A673 (cell line): ENCODE measurements around the gene VASH2. TPM values are rescaled to one million over a fixed set of nuclear protein-coding genes. Genes with fewer than 3 reads are reported as not detected.

Experiments used
- BruUV-seq: library from RNA; stranded (reverse); fragments of 400-500 nt; replicated peaks from 2 replicates; lab custom pipeline; 2021; lab: Mats Ljungman, UMichigan
- CTCF ChIA-PET: fragments of 300-600 bp; sonication (Branson Sonifier 250); formaldehyde crosslinking; loops from one replicate; lab custom pipeline; 2022; ENCODE audit warnings: antibody characterized with exemption; lab: Charles Lee
- POLR2A ChIA-PET: fragments of 300-600 bp; sonication (Branson Sonifier 250); formaldehyde crosslinking; loops from one replicate; lab custom pipeline; 2022; ENCODE audit warnings: antibody characterized with exemption; ENCODE audit not compliant: low non-redundant PET; lab: Charles Lee
- DNase-seq: peaks from one replicate; pipeline ENCODE4 v3.0.0-alpha.2; 2015; ENCODE audit warnings: low spot score
- H3K27ac ChIP-seq: fragments of 200-600 bp; sonication (generic); 2 replicates; pipeline ENCODE4 v1.5.1; 2016; ENCODE audit warnings: mixed run types, low read depth, mild to moderate bottlenecking, mixed read lengths, antibody characterized with exemption, low read length; ENCODE audit not compliant: poor library complexity, severe bottlenecking
- H3K27me3 ChIP-seq: fragments of 200-600 bp; sonication (generic); replicated peaks from 2 replicates; pipeline ENCODE4 v1.6.1; 2017; ENCODE audit warnings: mixed run types, low read depth, mild to moderate bottlenecking, mixed read lengths, antibody characterized with exemption, low read length; ENCODE audit not compliant: insufficient read depth, poor library complexity
- H3K36me3 ChIP-seq: fragments of 200-600 bp; sonication (generic); 2 replicates; pipeline ENCODE4 v1.6.1; 2016; ENCODE audit warnings: mixed run types, mild to moderate bottlenecking, mixed read lengths, antibody characterized with exemption, low read length; ENCODE audit not compliant: insufficient read depth, poor library complexity, severe bottlenecking
- H3K4me1 ChIP-seq: fragments of 200-600 bp; sonication (generic); 2 replicates; pipeline ENCODE4 v1.6.1; 2017; ENCODE audit warnings: mixed run types, mild to moderate bottlenecking, mixed read lengths, antibody characterized with exemption, low read length; ENCODE audit not compliant: insufficient read depth, poor library complexity, severe bottlenecking
- H3K4me3 ChIP-seq: fragments of 200-600 bp; sonication (generic); 2 replicates; pipeline ENCODE4 v1.5.1; 2016; ENCODE audit warnings: low read depth, mixed run types, mild to moderate bottlenecking, mixed read lengths, low read length; ENCODE audit not compliant: poor library complexity, severe bottlenecking
- H3K9me3 ChIP-seq: fragments of 200-600 bp; sonication (generic); 2 replicates; pipeline ENCODE4 v1.6.1; 2016; ENCODE audit warnings: mixed run types, low read depth, mild to moderate bottlenecking, mixed read lengths, antibody characterized with exemption, low read length; ENCODE audit not compliant: poor library complexity, severe bottlenecking
- EZH2 ChIP-seq: fragments of 200-600 bp; sonication (generic); IDR thresholded peaks from 2 replicates; pipeline ENCODE4 v1.6.1; 2017; ENCODE audit warnings: borderline replicate concordance, low read depth, mild to moderate bottlenecking, mixed read lengths, antibody characterized with exemption, low read length; ENCODE audit not compliant: poor library complexity, severe bottlenecking
- intact Hi-C: fragments of 100-400 bp; cut with micrococcal nuclease; formaldehyde crosslinking; loops from one replicate; pipeline ENCODE4 v1.10.0; 2022; ENCODE audit not compliant: unreplicated experiment
- total RNA-seq: library from RNA; stranded (reverse); gene quantifications from 2 replicates; pipeline ENCODE4 v1.2.3, GENCODE V29; 2021
- TF ChIP-seq, protein P1 (sequence below): fragments of 300-800, 200-600 bp; sonication (generic); conservative IDR thresholded peaks from 2 replicates; pipeline ENCODE4 v1.5.1; 2017; ENCODE audit warnings: low read depth, mild to moderate bottlenecking, antibody characterized with exemption, low read length, moderate library complexity, mixed read lengths

Gene VASH2
- total RNA-seq, 1 experiment from 2014 or later: 2.7 TPM

DNA sequence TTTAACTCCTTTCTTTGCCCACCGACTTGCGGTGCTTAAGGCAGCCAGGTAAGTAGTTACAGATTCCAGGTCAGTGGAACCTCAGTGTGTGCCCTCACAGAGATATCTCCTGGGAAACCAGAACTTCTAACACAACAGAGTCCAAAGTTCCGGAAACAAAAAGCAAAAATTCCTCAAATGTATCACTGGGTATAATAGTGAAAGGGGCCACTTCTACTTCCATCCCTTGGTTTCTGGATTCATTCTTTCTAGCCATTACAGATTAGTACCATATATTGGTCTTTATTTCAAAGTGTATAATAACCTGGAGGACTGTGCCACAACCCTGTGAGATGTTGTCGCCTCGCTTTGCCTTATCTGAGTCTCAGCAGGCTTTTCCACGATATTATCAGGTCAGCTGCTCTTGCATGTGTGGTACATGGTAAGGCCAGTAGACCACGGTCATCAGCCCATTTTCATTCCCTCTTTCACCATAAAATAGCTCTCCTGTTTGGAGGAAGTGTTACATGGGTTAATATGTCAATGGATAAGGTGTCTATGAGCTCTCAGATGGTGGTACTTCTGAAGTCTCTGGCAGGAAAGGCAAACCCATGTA is 14.9 kb upstream of the VASH2 start:
- CTCF ChIA-PET: no interaction called here
- POLR2A ChIA-PET: no interaction called here
- Histone ChIP-seq H3K27ac (no peak overlapping the region), H3K4me3 (no peak overlapping the region), H3K9me3 (no peaks in the 10 kb centered on the region), H3K36me3 (no peaks in the 10 kb centered on the region), H3K27me3 (no peaks in the 10 kb centered on the region), H3K4me1 (no peaks in the 10 kb centered on the region)
- intact Hi-C loops: no loop called here
- BruUV-seq: no TSS peak
- no peak for DNase-seq
- TF ChIP-seq EZH2: no peak
- TF ChIP-seq, protein P1, sequence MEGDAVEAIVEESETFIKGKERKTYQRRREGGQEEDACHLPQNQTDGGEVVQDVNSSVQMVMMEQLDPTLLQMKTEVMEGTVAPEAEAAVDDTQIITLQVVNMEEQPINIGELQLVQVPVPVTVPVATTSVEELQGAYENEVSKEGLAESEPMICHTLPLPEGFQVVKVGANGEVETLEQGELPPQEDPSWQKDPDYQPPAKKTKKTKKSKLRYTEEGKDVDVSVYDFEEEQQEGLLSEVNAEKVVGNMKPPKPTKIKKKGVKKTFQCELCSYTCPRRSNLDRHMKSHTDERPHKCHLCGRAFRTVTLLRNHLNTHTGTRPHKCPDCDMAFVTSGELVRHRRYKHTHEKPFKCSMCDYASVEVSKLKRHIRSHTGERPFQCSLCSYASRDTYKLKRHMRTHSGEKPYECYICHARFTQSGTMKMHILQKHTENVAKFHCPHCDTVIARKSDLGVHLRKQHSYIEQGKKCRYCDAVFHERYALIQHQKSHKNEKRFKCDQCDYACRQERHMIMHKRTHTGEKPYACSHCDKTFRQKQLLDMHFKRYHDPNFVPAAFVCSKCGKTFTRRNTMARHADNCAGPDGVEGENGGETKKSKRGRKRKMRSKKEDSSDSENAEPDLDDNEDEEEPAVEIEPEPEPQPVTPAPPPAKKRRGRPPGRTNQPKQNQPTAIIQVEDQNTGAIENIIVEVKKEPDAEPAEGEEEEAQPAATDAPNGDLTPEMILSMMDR: no peak

DNA sequence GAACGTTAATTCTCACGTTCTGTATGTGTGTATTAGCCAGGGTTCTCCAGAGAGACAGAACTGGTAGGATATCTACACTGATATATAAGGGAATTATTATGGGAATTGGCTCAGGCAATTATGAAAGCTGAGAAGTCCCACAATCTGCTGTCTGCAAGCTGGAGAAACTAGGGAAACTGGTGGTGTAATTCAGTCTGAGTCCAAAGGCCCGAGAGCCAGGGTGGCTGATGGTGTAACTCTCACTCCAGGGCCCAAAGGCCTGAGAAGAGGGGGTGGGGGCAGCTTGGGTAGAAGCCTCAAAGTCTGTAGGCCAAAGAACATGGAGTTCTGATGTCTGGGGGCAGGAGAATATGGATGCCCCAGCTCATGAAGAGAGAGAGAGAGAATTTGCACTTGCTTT is 13.3 kb upstream of the VASH2 start:
- intact Hi-C loops: no loop called here

DNA sequence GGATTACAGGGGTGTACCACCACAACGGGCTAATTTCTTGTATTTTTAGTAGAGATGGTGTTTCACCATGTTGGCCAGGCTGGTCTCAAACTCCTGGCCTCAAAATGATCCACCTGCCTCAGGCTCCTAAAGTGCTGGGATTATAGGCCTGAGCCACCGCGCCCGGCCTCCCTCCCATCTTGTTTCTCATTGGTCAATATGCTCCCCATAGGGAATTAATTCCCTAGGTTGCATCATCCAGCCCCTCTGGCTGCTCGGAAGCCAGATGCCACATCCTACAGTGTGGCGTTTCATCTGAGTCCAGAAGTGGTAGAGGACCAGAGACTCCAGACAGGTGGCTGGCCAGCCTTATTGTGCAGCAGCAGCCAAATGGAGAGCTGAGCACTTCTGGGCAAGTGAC is 11.5 kb upstream of the VASH2 start:
- ChIA-PET CTCF (interaction anchor here (0.6 kb wide), 1 partner anchor 84 kb away, joined by 4 read pairs; no protein-coding TSS in a partner anchor), POLR2A (no interaction called here)
- DNase-seq: no peak
- TF ChIP-seq, protein P1: no peak
- TF ChIP-seq EZH2: no peak
- no peaks in the 10 kb centered on the region for H3K9me3 ChIP-seq
- H3K4me1 ChIP-seq: no peaks in the 10 kb centered on the region
- no peaks in the 10 kb centered on the region for H3K36me3 ChIP-seq
- intact Hi-C loops: no loop called here
- H3K27ac ChIP-seq: no peak overlapping the region
- H3K27me3 ChIP-seq: no peaks in the 10 kb centered on the region
- H3K4me3 ChIP-seq: no peak overlapping the region
- BruUV-seq: no TSS peak

More for the DNA sequence above, 13.3 kb upstream of the VASH2 start:
- TF ChIP-seq, protein P1: no peak
- no peak for TF ChIP-seq EZH2
- H3K36me3 ChIP-seq: no peaks in the 10 kb centered on the region
- no peak overlapping the region for H3K4me3 ChIP-seq
- CTCF ChIA-PET: no interaction called here
- H3K27ac ChIP-seq: no peak overlapping the region
- no peak for DNase-seq
- H3K9me3 ChIP-seq: no peaks in the 10 kb centered on the region
- BruUV-seq: no TSS peak
- no peaks in the 10 kb centered on the region for H3K4me1 ChIP-seq
- POLR2A ChIA-PET: no interaction called here
- no peaks in the 10 kb centered on the region for H3K27me3 ChIP-seq
